Left lobe of liver (tissue), 2 donors: ENCODE results near the gene SP140L. TPM values are rescaled to one million over a fixed set of nuclear protein-coding genes. Genes with fewer than 3 reads are reported as not detected.
"Not testable (repeated sequence)": the region's sequence is repeated elsewhere in the genome, so short reads cannot be mapped to it uniquely, and the experiment has no call there.

Experiments used
- ATAC-seq: fragments of 200-7000 bp; cut with Tn5 transposase; one replicate; pipeline ENCODE4 v1.9.1; 2020; ENCODE audit warnings: mild to moderate bottlenecking, moderate library complexity
- DNase-seq: peaks from one replicate; pipeline ENCODE4 v3.0.0-alpha.2; 2020; ENCODE audit warnings: low spot score
- total RNA-seq: library from RNA; stranded (reverse); gene quantifications from one replicate; pipeline ENCODE4 v1.2.1, GENCODE V29; 2021
- donor health status: DM: no; HTN: no; CAD: no; lungs with moderate emphysema.
- donor health status: DM: no; HTN: yes; CAD: no.

The SP140L gene
- total RNA-seq, 1 donor from 2014 or later = 6.1 TPM

- DNase-seq (peak; percentile 74), ATAC-seq (peak; percentile 75)
Measured at GRCh38 chr2:230416061-230416721, 89.2 kb downstream of the SP140L start, which contains the start of gene SP100. TSS of gene SP100 (plus strand) at chr2:230416201. CDS start at chr2:230416297, 96 bp downstream.

- no peak for ATAC-seq
- no peak for DNase-seq
Measured at GRCh38 chr2:230417436-230417835, 90.4 kb downstream of the SP140L start.

DNA sequence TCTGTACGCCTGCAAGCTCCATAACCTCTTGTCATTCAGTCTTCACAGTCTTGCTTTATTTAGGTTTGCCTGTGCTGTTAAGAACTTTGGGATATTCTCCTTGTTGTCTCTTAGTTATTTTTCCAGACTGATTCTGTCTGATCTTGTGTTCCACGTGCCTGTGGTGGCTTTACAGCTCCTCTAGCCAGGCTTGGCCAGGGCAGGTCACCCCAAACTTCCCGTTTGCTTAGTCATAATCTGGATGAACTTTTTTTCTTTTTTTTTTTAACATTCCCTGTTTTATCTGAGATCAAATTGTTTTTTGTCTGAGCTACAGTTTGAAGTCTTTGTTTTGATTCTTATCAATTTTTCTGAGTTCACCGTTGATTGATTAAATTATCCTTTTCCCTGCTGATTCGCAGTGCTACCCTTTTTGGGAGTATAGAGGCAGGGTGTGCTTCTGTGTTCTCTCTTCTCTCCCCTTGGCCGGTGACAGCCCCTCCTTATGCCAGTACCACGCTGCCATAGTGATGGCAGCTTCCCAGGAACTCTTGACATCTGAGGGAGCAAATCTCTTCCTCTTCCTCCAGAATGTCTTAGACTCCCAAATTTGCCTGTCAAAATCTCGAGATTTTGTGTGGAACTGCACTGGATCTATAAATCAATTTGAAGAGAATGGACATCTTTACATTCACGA, 91.5 kb downstream of the SP140L start:
- ATAC-seq (no peak), DNase-seq (no peak)

DNA sequence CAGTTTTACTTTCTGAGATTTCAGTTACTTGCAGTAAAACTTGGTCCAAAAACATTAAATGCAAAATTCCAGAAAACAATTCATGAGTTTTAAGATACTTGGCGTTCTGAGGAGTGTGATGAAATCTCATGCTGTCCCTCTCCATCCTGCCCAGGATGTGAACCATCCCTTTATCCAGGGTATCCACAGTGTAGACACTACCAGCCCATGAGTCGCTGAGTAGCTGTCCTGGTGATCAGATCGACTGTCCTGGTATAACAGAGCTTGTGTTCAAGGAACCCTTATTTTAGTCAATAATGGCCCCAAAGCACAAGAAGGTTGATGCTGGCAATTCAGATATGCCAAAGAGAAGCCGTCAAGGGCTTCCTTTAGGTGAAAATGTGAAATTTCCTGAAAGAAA, 92.2 kb downstream of the SP140L start:
- ATAC-seq = no peak
- no peak for DNase-seq

- no peak for ATAC-seq
- DNase-seq = no peak
Measured at GRCh38 chr2:230422149-230422548, 95.2 kb downstream of the SP140L start.

GRCh38 chr2:230423851-230424458, 97.0 kb downstream of the SP140L start:
- DNase-seq (no peak), ATAC-seq (peak; percentile 83)

- ATAC-seq = peak; percentile 60
Measured at GRCh38 chr2:230425377-230425776, 98.4 kb downstream of the SP140L start.

DNA sequence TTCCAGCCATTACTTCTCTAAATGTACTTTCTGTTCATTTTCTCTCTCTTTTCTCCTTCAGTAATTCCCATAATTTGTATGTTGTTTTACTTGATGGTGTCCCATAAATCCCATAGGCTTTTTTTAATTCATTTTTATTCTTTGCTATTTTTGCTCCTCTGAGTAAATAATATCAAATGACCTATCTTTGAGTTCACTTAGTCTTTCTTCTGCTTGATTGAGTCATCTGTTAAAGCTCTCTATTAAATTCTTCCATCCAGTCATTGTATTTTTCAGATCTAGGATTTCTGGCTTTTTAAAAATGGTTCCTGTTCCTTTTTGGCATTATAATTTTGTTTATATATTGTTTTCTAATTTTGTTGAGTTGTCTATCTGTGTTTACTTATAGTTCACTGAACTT, 102.5 kb downstream of the SP140L start:
- ATAC-seq (no peak), DNase-seq (no peak)

More at GRCh38 chr2:230425377-230425776, 98.4 kb downstream of the SP140L start:
- DNase-seq = no peak

DNA sequence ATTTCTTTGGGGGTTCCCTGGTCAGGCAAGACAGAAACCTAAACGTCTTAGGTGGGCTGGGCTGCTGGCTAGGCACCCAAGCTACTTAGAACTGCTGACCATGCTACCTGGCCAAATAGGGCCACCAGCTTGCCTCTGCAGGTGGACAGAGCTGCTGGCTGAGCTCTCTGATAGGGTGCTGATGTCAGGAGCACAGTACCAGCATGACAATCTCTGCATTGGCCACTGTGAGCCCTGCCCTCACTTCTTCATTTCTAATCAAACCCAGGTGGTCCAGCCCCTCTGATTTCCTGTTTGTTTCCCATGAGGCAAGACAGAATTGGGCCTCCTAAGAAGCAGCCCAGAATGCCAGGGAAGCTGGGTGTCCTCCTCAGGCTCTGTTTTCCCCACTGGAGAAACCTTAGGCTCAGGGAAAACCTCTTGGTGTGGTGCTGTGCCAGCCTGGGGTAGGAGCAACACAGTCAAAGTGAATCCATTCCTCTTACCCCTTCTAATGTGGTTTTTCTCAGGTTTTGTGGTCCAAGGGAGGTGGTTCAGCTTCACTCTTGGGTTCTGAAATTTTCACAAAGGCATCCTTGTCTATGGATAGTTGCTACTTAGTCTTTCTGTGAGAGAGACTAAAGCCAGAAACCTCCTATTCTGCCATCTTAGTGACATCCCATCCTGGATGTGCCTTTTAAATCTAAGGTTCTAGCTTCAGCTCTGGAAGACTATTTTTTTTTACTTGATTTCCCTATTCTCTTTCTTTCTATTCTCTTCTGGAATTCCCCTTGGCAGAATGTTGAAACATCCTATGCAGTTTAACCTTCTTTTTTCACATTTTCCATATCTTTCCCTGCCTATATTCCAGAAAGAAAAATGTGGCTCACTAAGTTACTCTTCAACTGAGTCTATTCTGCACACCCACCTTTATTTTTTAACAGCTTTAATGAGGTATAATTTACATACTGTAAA, 104.2 kb downstream of the SP140L start:
- ATAC-seq (peak; percentile 21), DNase-seq (no peak)

DNA sequence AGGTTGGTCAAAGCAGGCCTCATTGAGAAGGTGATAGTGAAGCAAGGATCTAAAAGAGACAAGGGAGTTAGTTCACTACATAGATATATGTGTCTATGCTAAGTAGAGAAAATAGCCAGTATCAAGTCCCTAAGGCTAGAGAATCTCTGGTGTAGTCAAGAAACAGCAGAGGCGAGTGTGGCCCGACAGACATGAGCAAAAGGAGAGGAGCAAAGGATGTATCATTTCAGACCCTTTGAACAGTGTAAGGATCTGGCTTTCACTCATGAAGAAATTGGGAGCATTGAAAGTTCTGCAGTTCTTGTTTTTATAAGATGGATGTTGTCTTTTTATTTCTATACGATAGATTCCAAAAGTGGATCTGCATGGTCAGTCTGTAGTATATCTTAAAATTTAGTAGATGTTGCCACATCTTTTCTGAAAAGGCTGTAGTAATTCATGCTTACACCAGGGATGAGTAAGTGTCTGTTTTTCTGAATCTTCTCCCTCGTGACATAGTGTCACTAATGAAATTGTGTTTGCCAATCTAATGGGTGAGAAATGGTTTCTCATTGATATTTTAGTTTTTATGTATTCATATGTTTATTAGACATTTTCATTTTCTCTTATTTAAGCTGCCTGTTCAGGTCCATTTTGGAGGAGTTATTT, 107.8 kb downstream of the SP140L start:
- ATAC-seq (no peak), DNase-seq (no peak)

DNA sequence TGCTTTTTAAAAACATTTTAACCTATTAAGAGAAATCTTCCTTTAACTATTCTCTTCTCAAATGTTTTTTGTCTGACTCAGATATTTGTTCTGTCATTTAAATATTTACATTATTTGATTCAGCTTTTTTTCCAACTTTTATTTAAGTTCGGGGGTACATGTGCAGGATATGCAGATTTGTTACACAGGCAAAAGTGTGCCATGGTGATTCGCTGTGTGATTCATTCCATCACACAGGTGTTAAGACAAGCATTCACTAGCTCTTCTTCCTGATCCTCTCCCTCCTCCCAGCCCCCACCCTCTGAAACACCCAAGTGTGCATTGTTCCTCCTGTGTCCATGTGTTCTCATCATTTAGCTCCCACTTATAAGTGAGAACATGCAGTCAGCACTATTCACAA, 108.4 kb downstream of the SP140L start:
- DNase-seq = no peak
- no peak for ATAC-seq

- not testable (repeated sequence) for DNase-seq, ATAC-seq
Measured at GRCh38 chr2:230439121-230439520, 112.1 kb downstream of the SP140L start.

GRCh38 chr2:230439590-230439989, 112.6 kb downstream of the SP140L start:
- ATAC-seq (no peak), DNase-seq (no peak)

GRCh38 chr2:230441227-230441897, 114.4 kb downstream of the SP140L start:
- ATAC-seq (peak; percentile 49), DNase-seq (no peak)

GRCh38 chr2:230443541-230443940, 116.5 kb downstream of the SP140L start:
- no peak for DNase-seq

DNA sequence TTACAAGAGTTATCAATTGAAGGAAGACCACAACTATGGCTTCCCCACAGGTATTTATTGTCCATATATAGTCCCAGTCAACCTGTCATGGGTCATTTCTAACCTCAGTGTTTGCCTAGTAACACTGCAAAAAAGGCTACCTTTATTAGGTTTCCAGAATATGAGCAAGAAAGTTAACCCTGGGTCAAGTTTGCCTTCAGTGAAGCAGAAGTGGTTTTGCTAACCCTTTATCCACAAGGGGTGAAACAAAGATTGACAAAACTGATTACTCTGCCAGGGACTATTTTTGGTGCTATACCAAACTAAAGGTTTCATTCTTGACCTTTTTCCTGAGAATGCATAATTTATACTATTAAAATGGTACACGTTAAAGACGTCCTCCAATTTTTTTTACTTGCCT, 117.8 kb downstream of the SP140L start:
- ATAC-seq (no peak), DNase-seq (no peak)

More at GRCh38 chr2:230443541-230443940, 116.5 kb downstream of the SP140L start:
- no peak for ATAC-seq

- ATAC-seq (no peak), DNase-seq (no peak)
Measured at GRCh38 chr2:230447036-230447435, 120.0 kb downstream of the SP140L start.

- DNase-seq (no peak), ATAC-seq (no peak)
Measured at GRCh38 chr2:230447455-230448451, 120.8 kb downstream of the SP140L start.
